ENCODE data around the gene CACNA2D2.

The CACNA2D2 gene

DNA sequence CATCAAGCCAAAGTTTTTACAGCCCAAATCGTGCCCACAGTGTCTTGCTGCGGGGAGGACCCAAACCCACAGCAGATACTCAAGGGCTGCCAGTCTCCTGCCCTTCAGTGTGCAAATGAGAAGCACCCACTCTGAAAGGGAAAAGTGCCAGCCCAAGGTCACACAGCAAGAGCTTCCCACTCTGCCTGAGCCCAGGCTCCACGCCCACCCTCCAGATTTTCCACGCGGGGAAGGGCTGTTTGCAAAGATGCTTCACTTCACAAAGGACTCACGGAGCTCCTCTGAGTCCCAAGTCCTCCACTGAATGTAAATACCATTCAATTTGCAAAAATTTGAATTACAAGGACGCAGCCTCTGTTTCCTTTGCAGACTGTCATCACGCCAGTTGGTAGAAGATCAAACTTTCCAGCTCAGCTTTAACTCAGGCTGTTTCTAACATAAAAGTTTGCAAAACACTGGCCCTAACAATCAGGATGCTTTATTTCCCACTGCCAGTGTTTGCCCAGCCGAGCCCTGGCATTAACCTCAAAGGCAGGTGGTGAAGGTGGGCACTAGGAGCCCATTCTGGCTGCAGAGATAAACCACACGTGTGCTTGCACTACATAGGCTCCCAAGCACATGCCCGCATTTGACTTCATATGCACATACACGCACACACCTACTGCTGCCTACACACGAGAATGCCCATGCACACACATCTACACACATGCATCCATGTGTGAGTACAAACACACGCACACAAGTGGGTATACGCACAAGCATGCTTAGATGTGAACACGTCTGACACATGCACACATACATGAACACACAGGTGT is 7.6 kb downstream of the CACNA2D2 start:
- DNase-seq = no peak

DNA sequence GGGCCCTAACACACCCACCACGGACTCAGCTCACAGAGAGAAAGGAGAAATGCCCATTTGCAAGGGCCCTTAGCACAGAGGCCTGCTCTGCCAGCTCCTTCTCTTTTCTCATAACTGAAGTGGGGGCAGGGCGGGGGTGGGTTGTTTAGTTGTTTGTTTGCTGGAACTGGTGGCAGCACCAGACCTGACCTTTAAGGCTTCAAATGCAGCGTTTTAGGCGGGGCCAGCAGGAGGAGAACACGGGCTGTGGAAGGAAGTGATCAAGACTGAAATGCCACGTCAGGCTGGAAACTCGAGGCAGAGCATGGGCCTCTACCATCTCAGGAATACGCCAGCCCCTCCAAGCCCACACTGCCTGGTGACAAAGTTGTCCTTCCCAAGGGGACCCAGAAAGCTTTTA is 9.3 kb downstream of the CACNA2D2 start:
- no peak for DNase-seq

DNA sequence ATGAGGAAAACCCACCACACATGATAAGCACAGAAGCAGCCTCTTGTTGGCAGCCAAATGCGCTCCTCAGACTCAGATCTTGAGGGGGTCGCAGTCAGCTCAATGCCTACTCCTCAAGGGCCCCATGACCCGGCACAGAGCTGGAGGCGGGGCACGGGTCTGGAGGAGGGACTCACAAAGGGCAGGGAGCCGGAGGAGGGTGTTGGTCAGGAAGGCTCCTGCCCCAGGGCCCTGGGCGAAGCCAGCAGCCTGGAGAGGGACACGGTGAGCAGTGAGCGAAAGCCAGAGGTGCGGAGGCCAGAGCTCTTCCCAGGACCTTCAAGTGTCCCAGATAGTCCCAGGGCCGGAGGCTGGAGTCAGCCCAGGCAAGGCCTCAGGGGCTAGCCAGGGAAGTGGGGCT is 9.8 kb downstream of the CACNA2D2 start:
- DNase-seq = no peak

DNA sequence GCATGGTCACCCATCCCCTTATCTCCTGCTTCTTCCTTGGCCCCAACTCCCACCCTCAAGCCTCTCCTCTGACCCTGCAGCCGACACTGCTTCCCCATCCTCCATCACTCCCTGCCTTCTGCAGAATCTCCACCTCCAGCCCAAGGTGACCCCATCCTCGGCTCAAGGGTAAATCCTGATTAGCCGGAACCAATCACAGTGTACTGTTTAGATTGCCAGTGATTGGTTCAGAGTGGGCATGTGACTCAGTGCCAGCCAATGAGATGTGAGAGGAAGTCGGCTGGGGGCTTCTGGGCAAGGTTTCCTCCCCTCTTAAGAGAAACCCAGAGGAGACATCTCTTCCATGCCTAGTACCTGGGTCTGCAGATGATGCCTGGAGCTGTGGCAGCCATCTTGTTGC is 10.3 kb downstream of the CACNA2D2 start:
- no peak for DNase-seq

DNA sequence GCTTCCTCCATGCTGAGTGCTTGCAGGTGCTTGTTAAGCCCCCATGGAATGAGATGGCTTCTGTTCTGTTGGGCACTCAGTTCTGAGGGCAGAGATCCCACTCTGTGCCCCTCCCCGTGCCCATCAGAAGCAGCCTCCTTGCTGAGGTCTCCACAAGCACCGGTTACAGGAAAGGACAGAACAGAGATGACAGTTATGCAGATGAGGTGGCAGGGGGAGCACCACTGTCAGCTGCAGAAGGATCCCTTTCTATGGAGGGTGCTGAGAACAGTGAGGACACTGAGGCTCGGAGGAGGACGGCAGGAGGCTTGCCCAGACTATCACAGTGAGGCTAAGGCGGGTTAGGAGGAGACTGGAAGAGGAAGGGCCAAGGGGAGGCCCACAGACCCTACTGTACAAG is 12.4 kb downstream of the CACNA2D2 start:
- DNase-seq = no peak

DNA sequence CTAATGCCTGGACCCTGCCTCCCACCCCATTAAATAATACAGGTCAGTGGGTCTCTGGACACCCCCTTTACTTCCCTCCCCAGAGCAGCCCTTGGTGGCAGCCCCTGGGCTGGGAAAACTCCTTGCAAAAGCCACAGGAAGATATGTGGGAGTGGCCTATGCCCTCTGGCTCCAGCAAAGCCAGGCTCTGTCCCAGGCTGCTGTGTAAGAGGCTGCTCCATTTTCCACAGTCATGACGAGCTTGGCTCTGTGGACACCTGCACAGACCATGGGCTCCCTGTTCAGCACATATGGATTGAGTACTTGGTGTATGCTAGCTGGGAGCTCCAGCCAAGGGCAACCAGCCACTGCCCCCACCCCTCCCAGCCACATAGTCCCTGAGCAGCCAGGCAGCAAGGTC is 13.0 kb downstream of the CACNA2D2 start:
- no peak for DNase-seq

DNA sequence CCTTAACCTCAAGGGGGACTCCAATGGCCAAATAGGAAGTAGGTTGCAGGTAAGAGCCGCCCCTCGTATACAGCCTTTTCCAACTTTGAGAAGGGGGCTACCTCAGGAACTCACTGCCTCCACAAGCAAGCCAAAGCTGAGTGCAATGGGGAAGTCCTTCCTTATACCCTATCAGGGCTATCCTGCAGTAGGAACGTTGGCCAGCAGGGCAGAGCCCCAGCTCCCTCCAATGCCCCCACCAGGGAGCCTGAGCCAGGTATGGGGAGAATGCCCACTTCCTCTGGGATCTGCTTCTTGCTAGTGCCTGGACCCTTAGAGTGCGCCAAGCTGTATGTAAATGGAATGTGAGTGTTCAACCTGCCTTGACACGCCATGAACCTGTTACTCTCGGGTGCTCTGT is 16.3 kb downstream of the CACNA2D2 start:
- DNase-seq = no peak

DNA sequence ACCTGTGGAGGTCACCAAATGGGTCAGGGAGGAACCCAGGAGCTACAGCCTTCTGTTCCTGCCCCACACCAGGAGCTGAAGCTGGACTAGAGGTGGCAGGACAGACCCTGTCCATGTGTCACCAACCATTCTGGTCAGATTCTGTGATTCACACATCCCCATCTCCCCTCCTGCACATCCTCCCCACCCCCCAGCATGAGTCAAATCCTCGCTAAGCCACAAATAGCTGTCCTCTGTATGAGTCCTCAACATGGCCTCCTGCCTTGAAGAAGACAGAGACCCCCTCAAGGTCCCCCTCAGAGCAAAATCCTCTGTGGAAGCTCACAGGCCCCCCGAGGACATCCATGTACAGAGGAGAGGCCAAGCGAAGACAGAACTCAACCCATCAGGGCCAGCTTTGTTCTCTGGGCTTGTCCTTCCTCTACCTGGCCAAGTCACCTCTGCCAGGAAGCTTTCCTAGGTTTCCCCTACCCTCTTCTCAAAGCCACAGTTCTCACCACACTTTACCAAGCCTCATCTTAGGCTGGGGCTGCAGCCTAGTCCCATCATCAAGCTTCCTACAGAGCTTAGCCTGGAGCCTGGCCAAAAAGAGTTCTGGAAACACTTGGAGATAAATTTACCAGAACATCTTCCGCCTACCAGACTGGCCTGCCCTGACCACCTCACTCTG is 17.1 kb downstream of the CACNA2D2 start:
- DNase-seq = no peak

DNA sequence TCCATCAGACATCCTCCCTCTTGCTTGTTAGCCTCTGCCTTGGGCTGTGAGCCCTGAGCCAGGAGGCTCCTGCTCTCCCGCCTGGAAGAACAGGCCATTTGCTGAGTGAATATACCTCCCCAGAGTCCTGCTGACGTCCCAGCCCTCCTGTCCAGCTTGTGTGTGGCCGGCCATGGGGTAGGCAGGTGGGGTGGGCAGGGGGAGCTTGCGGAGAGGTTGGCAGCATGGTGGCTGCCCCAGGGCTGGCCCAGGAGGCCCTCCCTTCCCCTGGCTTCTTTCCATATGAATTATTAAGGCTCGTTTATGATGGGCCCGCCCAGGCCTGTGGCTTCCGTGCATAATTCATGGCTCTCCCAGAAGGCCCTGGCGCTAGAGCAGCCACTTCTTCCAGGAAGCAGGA is 18.7 kb downstream of the CACNA2D2 start:
- DNase-seq = no peak

DNA sequence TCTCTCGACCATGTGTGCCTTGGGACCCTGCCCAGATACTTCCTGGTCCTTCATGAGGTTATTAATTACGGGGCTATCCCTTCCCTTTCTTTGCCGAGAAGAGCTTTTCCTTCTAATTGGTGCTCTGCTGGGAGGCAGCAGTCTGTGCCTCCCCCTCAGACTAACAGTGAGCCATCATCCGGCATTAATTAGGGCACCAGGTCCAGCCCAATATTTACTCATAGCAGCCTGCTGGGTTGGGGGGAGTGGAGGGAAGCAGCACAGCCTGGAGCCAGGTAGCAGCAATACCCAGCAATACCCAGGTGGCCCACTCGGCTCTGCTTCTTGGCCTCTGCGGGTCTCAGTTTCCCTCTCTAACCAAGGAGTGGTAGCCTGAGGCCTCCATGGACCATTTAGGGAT is 20.1 kb downstream of the CACNA2D2 start:
- DNase-seq = no peak

DNA sequence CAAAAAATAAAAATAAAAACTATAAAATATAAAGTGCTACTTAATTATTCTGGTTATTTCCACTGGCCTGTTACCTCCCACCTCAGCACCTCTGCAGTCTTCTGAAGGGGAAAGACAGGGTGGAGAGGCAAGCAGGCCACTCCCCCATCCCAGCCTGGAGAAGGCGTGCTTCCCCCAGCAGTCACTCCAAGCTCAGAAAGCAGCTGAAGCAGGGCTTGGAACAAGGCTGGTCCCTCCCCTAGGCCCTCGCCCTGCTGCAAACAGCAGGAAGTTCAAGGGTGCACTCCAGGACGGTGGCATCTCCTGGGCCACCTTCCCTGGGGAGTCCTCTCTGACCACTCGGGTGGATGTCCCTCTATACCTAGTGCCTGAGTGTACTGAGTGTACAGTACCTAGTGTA is 21.4 kb downstream of the CACNA2D2 start:
- DNase-seq = no peak

DNA sequence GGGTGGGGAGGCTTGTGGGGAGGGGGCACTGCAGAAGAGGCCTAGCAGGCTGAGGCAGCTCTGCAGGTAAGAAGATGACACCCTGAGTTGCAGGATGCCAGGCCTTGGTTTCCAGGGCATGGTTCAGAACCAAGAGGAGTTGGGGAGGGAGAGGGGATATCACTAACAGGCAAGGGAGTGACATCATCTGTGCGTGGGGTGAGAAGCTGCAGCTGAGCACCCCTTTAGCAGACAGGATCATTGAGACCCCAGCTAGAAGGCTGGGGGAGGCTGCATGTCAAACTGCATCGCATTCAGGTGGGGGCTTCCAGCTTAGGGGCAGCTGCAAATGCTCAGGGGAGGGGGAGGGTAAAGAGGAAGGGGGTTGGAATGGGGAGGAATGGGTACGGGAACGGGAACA is 23.0 kb downstream of the CACNA2D2 start:
- DNase-seq = no peak

DNA sequence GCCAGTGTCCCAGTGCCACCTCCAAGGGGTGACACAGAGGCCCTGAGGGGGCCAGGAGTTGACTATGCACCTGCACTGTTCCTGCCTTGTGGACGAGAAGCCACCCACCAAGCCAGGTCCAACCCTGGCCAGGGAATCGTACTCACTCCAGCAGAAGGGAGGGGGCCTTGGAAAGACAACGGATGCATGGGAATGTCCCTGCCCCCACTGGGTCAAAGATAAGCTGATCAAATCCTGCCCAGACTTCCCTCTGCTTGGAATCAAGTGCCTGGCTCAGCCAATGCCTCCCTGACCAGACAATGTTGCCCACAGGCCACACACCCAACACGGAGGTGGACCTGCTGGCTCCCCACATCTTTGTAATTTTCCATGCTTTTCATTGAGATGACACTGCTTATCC is 23.9 kb downstream of the CACNA2D2 start:
- no peak for DNase-seq

DNA sequence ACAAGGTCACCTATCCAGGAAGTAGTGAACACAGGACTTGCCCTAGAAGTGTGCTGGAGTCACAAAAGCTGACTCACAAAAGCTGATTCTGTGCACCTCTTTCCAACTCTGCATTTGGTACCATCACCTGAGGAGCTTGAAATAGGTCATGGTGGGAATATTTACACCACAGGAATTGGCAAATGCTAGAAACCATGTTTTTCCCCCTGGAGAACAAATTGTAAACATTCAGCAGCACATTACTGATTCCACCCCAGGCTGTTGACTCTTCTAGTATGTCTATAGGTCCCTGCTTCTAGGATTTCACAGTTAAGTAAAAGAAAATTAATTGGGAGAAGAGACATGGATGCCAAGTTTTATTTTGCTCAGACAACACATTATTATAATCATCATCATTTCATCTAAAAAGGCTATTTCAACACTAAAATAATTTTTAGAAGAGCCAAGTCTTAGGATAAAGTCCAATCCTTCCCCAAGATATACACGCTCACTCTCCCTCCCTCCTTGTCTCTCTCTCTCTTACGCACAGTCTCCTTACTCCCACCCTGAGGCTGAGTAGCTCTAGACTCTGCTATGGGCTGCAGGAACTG is 24.7 kb downstream of the CACNA2D2 start:
- no peak for DNase-seq

DNA sequence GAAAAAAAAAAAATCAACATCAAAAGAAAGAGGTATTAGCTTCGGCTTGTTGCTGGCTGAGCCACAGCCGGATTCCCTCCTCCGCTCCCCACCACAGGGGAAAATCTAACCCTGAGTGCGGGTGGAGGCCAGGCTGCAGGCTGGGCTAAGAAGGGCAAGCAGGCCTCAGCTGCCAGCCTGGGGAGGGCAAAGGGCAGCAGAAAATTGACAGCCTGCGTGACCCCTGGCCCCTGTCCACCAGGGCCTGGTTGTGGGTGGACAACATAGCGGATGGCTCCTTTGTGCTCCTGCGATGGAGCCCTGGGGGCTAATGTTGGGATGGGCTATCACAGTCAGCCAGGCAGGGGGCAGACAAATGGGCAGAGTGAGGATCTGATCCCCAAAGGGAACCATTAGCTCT is 25.4 kb downstream of the CACNA2D2 start:
- DNase-seq = no peak

DNA sequence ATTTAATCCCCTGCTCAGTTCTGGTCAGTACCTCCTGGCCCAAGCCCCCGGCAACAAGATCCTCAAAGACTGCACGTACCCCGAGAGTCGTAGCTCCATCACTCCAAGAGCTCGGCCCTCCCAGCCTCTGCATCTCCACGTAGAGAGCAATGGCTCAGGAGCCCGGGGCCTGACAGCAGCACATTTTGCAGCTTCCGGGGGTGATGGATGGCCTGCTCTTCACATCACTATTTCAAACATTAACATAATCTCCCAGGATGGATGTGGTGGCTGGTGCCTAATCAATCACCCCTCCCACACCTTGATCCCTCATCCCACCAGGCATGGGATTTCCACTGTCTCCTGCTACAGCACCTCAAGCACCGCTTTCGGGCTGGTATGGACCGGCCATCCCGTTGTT is 28.1 kb downstream of the CACNA2D2 start:
- no peak for DNase-seq

DNA sequence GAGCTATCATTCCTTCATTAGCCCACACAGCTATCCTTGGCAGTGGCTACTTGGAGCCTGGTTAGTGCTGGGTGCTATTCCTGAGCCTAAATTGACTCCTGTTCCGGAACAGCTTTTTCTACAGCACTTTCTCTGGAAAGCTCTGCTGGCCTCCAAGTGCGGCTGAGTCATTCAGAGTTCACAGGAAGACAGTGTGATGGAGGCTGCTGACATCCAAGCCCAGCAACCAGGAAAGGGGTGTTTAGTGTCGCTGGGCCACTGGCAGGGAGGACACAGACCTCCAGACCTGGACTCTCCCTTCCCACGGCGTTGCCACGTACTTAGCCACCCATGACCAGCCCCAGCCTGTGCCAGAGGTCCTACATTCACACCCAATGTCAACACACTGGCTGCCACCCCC is 28.7 kb downstream of the CACNA2D2 start:
- no peak for DNase-seq

DNA sequence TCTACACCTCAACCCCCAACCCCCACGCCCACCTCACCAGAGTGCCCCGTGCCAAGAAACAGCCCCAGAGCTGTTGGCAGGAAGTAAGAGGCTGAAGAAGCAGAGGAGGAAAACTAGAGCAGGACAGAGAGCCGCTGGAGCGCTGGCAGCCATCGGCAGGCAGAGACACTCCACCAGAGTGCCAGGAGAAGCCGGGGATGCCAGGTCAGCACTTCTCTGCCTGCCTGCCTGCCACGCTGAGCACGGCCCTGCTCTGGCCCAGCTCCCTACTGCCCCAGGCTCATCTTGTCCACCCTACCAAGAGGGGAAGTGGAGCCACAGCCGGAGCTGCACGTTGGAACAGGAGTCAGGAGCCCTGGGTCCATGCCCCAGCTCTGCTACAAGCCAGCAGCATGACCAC is 29.7 kb downstream of the CACNA2D2 start:
- no peak for DNase-seq

DNA sequence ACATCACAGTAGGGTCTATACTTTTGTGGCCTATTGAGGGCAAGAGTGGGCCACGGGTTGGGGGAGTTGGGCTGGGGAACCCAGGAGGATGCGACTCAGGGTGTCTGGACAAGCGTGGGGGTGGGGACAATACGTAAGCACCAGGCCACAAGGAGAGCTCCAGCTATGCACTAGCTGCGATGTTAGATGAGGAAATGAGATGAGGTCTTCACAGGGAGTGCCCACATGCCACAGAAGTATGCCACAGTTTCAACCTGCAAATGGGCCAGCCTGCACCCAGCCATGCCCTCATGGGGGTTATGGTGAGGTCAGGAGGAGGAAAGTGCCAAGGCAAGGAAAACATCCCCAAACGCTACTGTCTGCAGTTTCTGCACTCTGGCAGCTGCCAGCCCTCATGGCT is 30.5 kb downstream of the CACNA2D2 start:
- DNase-seq = no peak

DNA sequence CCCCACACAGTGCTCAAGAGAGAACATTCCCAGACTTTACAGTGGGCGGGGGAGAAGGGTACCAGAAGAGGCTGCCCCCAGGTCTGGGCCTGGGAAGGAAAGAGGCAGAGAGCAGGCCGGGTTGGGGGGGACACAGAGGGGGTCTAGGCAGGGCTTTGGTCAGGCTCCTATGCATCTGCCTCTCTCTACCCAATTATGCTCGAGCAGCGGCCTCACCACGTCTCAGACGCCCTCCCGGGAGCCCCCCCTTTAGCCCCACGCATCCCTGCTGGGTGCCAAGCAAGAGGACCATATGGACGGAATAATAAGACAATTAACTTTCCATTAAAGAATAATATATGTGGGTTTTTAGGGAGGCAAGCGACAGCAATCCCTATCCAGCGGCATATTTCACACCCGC is 32.8 kb downstream of the CACNA2D2 start:
- DNase-seq = no peak

DNA sequence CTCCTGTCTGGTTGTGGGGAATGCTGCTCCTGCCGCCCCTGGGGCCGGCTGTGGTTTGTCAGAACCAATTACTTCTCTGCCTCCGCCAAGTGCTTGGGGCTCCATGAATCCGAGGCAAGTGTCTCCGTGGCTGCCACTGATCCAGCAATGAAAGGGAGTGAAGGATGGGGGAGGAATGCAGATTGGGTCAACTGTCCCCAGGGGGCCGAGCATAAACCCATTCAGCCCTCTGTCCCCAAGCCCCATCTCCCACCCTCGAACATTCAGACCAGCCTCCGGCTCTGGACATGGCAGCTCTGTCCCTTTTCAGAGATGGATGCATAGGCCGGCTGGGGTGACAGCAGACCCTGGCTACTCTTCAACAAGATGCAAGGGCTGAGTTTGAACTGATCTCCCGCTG is 35.5 kb downstream of the CACNA2D2 start:
- DNase-seq = no peak

DNA sequence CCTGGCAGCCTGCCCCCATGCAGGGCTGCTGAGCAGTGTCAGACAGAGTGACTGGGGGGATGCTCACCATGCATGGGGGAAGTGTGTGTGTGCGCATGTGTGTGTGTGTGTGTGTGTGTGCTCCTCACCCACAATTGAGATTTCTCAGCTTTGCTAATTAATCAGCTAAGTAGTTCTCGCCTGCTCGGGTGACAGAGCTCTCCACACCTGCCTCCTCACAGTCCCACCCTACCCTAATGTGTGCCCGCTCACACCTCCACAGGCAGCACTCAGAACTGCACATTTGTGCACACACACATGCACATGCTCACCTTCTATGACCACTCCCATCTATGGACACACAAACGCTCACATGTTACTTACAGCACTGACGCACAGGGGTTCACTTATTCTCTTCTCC is 37.3 kb downstream of the CACNA2D2 start:
- DNase-seq = no peak

DNA sequence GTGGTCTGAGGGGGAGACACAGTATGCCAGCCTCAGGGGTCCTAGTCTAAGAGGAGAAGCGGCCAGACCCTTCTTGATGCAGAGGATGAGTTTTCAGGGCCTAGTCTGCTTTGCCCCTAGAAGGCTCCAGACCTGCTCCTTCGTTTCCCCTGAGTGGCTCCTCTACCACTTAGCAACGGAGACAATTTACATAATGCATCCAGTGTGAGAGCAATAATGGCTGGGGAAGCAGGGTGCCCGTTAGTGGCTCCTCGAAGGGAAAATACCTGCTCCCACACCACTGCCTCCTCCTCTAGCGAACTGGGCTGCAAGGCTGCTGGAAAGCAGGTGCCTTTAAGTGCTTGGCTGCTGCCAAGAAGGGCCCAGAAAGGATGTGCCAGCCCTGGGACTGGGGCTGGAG is 38.9 kb downstream of the CACNA2D2 start:
- no peak for DNase-seq

DNA sequence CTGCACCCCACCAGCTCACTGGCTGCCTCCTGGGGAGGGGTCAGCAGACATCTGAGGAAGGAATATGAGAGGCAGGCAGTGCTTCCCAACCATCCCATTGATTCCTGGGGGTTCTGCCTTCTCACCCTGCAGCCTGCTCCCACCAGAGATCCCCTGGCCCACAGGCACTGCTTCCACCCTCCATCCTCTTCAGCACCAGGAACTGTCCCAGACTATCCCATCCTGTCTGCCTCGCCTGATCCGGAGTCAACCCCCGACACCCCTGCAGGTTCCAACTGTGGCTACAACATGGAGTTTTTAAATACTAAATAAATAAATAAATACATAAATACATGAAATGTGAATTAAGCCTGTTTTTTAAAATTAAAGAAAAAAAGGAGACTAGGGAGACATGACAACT is 43.6 kb downstream of the CACNA2D2 start:
- DNase-seq = no peak

DNA sequence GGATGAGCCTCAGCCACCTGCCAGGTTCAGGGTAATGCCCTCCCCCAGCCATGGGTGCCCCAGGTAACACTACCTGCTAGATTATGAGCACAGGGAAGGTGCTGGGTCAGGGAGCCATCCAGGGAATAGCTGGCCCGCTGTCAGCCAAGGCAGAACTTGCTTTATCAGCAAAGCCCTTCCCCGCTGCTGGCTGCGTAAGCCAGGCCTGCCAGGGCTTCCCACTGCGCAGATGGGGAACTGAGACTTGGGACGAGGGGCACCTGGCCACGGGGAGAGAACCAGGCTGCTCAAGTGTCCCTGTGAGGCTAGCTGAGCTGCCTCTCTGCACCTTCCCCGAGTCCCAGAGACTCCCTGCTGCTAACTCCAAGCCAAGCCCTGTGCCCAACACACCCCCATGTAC is 45.4 kb downstream of the CACNA2D2 start:
- no peak for DNase-seq

Data from activated naive CD4-positive, alpha-beta T cell (primary cell).